ENCODE results near the gene UGT1A3. TPM values are rescaled to one million over a fixed set of nuclear protein-coding genes. Genes with fewer than 3 reads are reported as not detected.

The UGT1A3 gene
- total RNA-seq, 4 donors from 2014 or later, result 0.30 to 1.1 (median 0.54) TPM; not detected in 1

DNA sequence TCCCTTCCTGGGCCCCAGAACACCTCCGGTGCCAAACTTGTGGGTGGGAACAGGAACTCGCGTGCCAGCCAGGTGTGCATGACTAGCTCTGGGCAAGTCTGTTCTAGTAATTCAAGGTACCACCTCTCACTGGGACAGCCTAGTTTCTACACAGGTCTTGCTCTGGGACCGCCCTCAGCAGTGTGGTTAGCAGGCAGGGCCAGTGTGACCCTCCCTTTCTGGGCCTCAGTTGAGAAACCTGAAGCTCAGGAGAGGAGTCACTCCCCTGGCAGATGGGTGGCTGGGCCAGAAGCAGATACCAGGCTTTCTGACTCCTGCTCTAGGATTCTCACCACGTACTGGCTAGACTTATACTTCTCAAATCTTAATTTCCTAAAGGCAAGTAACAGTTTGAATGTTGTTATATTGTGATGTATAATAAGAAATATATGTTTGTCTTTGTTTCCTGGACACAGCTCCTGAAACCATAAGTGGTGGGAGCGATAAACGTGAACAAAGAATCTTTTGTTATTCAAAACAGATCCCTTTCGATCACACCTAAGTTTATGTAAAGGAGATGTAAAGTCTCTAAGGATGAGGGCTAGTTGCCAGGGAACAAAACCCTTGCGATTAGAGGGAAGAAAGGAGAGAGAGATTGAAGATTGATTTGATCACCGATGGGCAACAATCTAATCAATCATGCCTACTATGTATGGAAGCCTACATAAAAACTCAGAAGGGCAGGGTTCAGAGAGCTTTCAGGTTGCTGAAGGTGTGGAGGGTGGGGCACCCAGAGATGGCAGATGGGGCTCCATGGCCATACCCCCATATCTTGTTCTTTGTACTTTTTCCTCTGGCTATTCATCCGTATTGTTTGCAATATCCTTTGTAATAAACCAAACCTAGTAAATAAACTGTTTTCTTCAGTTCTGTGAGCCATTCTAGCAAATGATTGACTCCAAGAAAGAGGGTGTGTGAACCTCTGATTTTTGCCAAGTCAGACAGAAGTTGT is 37.1 kb upstream of the UGT1A3 start:
- peak in 1 of 2 donors; percentile 66 for DNase-seq (ENCODE audit: low spot score in 2 of 2)
- intact Hi-C loops (cut with DNase I; ENCODE audit: low total_unique reads), result loop anchor here (5.0 kb wide), 1 partner anchor 614 kb away; no protein-coding TSS in a partner anchor
- WGBS, 2 donors, result 49 to 56% methylated on average over 11 of the region's 11 CpGs
- TF ChIP-seq POLR2A (IDR thresholded peaks at IDR 0.05), result no peak
- TF ChIP-seq, protein P1, sequence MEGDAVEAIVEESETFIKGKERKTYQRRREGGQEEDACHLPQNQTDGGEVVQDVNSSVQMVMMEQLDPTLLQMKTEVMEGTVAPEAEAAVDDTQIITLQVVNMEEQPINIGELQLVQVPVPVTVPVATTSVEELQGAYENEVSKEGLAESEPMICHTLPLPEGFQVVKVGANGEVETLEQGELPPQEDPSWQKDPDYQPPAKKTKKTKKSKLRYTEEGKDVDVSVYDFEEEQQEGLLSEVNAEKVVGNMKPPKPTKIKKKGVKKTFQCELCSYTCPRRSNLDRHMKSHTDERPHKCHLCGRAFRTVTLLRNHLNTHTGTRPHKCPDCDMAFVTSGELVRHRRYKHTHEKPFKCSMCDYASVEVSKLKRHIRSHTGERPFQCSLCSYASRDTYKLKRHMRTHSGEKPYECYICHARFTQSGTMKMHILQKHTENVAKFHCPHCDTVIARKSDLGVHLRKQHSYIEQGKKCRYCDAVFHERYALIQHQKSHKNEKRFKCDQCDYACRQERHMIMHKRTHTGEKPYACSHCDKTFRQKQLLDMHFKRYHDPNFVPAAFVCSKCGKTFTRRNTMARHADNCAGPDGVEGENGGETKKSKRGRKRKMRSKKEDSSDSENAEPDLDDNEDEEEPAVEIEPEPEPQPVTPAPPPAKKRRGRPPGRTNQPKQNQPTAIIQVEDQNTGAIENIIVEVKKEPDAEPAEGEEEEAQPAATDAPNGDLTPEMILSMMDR (IDR thresholded peaks at IDR 0.05), result no peak
- no peak overlapping the region for H3K4me3 ChIP-seq (ENCODE audit: low read depth, poor library complexity, severe bottlenecking)

GRCh38 chr2:233692648-233693047 is 36.2 kb upstream of the UGT1A3 start, which contains the start of gene UGT1A6:
Gene UGT1A6, plus strand, starts transcription at chr2:233692890. Its CDS starts 115 bp downstream, at chr2:233693005.
- intact Hi-C loops (cut with DNase I; ENCODE audit: low total_unique reads), result loop anchor here (5.0 kb wide), 1 partner anchor 615 kb away; no protein-coding TSS in a partner anchor
- 57 to 77% methylated on average over 4 of the region's 4 CpGs for WGBS, 2 donors
- TF ChIP-seq, protein P1 (IDR thresholded peaks at IDR 0.05), result no peak
- no peak for TF ChIP-seq POLR2A (IDR thresholded peaks at IDR 0.05)
- no peak within 1 kb of the TSS for H3K4me3 ChIP-seq (ENCODE audit: low read depth, poor library complexity, severe bottlenecking)
- no peak for DNase-seq (ENCODE audit: low spot score in 2 of 2)

DNA sequence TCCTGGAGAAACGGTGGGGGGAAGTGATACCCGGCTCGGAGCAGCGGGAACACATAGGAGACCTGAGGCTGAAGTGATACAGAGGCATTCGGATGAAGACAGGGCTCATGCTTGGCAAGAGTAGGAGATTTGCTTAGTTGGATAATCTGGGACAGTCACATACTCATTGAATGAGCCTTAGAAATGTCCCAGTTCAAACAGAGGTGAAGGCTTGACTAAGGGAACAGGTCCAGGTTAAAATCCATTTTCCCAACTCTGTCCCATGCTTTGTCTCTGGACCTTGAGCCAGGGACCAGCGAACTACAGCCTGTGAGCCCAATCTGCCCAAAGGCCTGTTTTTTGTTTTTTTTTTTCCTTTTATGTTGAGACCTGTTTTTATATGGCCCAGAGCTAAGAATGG is 34.9 kb upstream of the UGT1A3 start:
- TF ChIP-seq POLR2A (IDR thresholded peaks at IDR 0.05), result no peak
- TF ChIP-seq, protein P1 (IDR thresholded peaks at IDR 0.05), result no peak
- H3K4me3 ChIP-seq (ENCODE audit: low read depth, poor library complexity, severe bottlenecking), result no peak overlapping the region
- no peak for DNase-seq (ENCODE audit: low spot score in 2 of 2)
- 67 to 88% methylated on average over 6 of the region's 6 CpGs for WGBS, 2 donors
- intact Hi-C loops (cut with DNase I; ENCODE audit: low total_unique reads), result loop anchor here (5.0 kb wide), 1 partner anchor 617 kb away; no protein-coding TSS in a partner anchor

DNA sequence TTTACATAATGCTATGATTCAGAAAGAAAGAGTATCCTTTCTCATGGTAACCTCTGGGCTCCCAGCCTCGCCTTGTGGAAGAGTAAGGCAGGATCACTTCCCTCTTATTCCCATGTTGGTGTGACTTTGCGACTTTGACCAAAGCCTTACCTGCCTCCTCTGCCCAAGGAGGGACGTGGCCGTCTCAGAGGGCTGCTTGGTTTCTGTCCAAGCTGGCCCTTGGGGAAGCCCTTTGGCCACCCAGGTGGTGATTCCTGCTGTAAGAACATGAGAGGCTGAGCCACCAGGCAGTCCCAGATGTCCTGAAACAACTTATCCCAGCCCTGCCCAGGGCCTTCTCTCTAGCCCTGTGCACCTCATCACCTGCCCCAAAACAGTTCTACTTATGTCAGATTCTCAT is 30.1 kb upstream of the UGT1A3 start:
- intact Hi-C loops (cut with DNase I; ENCODE audit: low total_unique reads), result no loop called here
- 74 to 81% methylated on average over 4 of the region's 4 CpGs for WGBS, 2 donors
- H3K4me3 ChIP-seq (ENCODE audit: low read depth, poor library complexity, severe bottlenecking), result no peak overlapping the region
- no peak for TF ChIP-seq POLR2A (IDR thresholded peaks at IDR 0.05)
- TF ChIP-seq, protein P1 (IDR thresholded peaks at IDR 0.05), result no peak
- DNase-seq (ENCODE audit: low spot score in 2 of 2), result no peak

- WGBS, 2 donors, result 89 to 90% methylated on average over 8 of the region's 8 CpGs
These were observed 29.3 kb upstream of the UGT1A3 start for GRCh38 chr2:233699424-233700027.

More at GRCh38 chr2:233699424-233700027, 29.3 kb upstream of the UGT1A3 start:
- no peak for TF ChIP-seq POLR2A (IDR thresholded peaks at IDR 0.05)
- TF ChIP-seq, protein P1 (IDR thresholded peaks at IDR 0.05), result no peak
- intact Hi-C loops (cut with DNase I; ENCODE audit: low total_unique reads), result no loop called here
- no peak overlapping the region for H3K4me3 ChIP-seq (ENCODE audit: low read depth, poor library complexity, severe bottlenecking)
- no peak for DNase-seq (ENCODE audit: low spot score in 2 of 2)

Measured in lower leg skin (tissue), 4 donors.